DOHH2 (cell line): ENCODE data around the gene FBXL13.

Source experiments
- H3F3A ChIP-seq: fragments of 200-600 bp; sonication (generic), shearing (Covaris generic); 2 replicates; pipeline ENCODE4 v1.6.0; 2016; ENCODE audit warnings: antibody characterized with exemption, mild to moderate bottlenecking; ENCODE audit not compliant: control insufficient read depth, insufficient read depth
- H3K27ac ChIP-seq: fragments of 200-600 bp; sonication (generic); 2 replicates; pipeline ENCODE4 v1.5.1; 2014; ENCODE audit warnings: low read depth, mild to moderate bottlenecking, low read length, moderate library complexity
- H3K27me3 ChIP-seq: fragments of 200-600 bp; sonication (generic); 2 replicates; pipeline ENCODE4 v1.6.1; 2014; ENCODE audit warnings: mild to moderate bottlenecking, low read length, mixed read lengths; ENCODE audit not compliant: control insufficient read depth
- H3K36me3 ChIP-seq: fragments of 200-600 bp; sonication (generic); 2 replicates; pipeline ENCODE4 v1.6.1; 2014; ENCODE audit warnings: mild to moderate bottlenecking, low read length, moderate library complexity, mixed read lengths; ENCODE audit not compliant: control insufficient read depth
- H3K4me1 ChIP-seq: fragments of 200-600 bp; sonication (generic); 2 replicates; pipeline ENCODE4 v1.6.1; 2014; ENCODE audit warnings: mild to moderate bottlenecking, low read length, mixed read lengths; ENCODE audit not compliant: control insufficient read depth
- H3K4me2 ChIP-seq: fragments of 200-600 bp; sonication (generic); 2 replicates; pipeline ENCODE4 v1.6.0; 2014; ENCODE audit warnings: mild to moderate bottlenecking, low read length, moderate library complexity
- H3K4me3 ChIP-seq: fragments of 200-600 bp; sonication (generic); 2 replicates; pipeline ENCODE4 v1.5.1; 2014; ENCODE audit warnings: mild to moderate bottlenecking, low read length, mixed read lengths
- H3K79me2 ChIP-seq: fragments of 200-600 bp; sonication (generic); 2 replicates; pipeline ENCODE4 v1.6.1; 2014; ENCODE audit warnings: mild to moderate bottlenecking, low read length, mixed read lengths; ENCODE audit not compliant: control insufficient read depth
- H3K9me2 ChIP-seq: fragments of 200-600 bp; sonication (generic); replicated peaks from 2 replicates; pipeline ENCODE4 v1.6.1; 2014; ENCODE audit warnings: mild to moderate bottlenecking, low read length, mixed read lengths; ENCODE audit not compliant: control insufficient read depth
- H3K9me3 ChIP-seq: fragments of 200-600 bp; sonication (generic); 2 replicates; pipeline ENCODE4 v1.6.1; 2014; ENCODE audit warnings: antibody characterized with exemption, low read length, mixed read lengths; ENCODE audit not compliant: control insufficient read depth, insufficient read depth
- H4K20me1 ChIP-seq: fragments of 200-600 bp; sonication (generic); 2 replicates; pipeline ENCODE4 v1.6.0; 2014; ENCODE audit warnings: low read depth, mild to moderate bottlenecking, antibody characterized with exemption, low read length, moderate library complexity; ENCODE audit not compliant: control insufficient read depth, insufficient read depth
- CTCF ChIP-seq: fragments of 200-600 bp; sonication (generic); IDR thresholded peaks from one replicate; pipeline ENCODE4 v1.5.1; 2014; ENCODE audit warnings: antibody characterized with exemption, mild to moderate bottlenecking, low read depth, low read length; ENCODE audit not compliant: poor library complexity, severe bottlenecking
- EZH2phosphoT487 ChIP-seq: fragments of 200-600 bp; sonication (generic); IDR thresholded peaks from 2 replicates; pipeline ENCODE4 v1.6.1; 2017; ENCODE audit warnings: borderline replicate concordance, mild to moderate bottlenecking, antibody characterized with exemption, low read length, moderate library complexity, mixed read lengths

The FBXL13 gene

GRCh38 chr7:103077318-103077717 is 2.7 kb upstream of the FBXL13 start:
- Histone ChIP-seq H3K27ac (no peak overlapping the region), H3K27me3 (no peaks in the 10 kb centered on the region), H3K4me1 (peaks cover 48% of the 10 kb centered on the region), H3K79me2 (peaks cover 66% of the 10 kb centered on the region), H3K9me3 (no peaks in the 10 kb centered on the region), H4K20me1 (no peaks in the 10 kb centered on the region; the same call in 1 of the 2 replicates), H3K36me3 (peaks cover 44% of the 10 kb centered on the region), H3F3A (0 out of 2 replicates have a peak, but pooled peaks cover 6% of the 10 kb centered on the region), H3K4me3 (no peak overlapping the region), H3K9me2 (no peaks in the 10 kb centered on the region), H3K4me2 (no peak overlapping the region)
- no peak for TF ChIP-seq CTCF
- TF ChIP-seq EZH2phosphoT487 = no peak

- H3K4me1 ChIP-seq = peaks cover 45% of the 10 kb centered on the region
- TF ChIP-seq CTCF (no peak), EZH2phosphoT487 (no peak)
- no peaks in the 10 kb centered on the region; the same call in 1 of the 2 replicates for H4K20me1 ChIP-seq
- H3F3A ChIP-seq = 0 out of 2 replicates have a peak, but pooled peaks cover 6% of the 10 kb centered on the region
- no peaks in the 10 kb centered on the region for H3K9me2 ChIP-seq
- H3K36me3 ChIP-seq = peaks cover 40% of the 10 kb centered on the region
- no peaks in the 10 kb centered on the region for H3K27me3 ChIP-seq
- no peaks in the 10 kb centered on the region for H3K9me3 ChIP-seq
- H3K4me3 ChIP-seq = no peak overlapping the region
- peaks cover 61% of the 10 kb centered on the region for H3K79me2 ChIP-seq
- H3K27ac ChIP-seq = no peak overlapping the region
- H3K4me2 ChIP-seq = peak overlapping the region; percentile 99
Observed at GRCh38 chr7:103076764-103077163, 2.2 kb upstream of the FBXL13 start.

- Histone ChIP-seq H3K27ac (peak overlapping the region; percentile 63), H3K9me3 (no peaks in the 10 kb centered on the region), H3K27me3 (no peaks in the 10 kb centered on the region), H3K79me2 (peaks cover 51% of the 10 kb centered on the region), H3K4me1 (peaks cover 42% of the 10 kb centered on the region), H4K20me1 (no peaks in the 10 kb centered on the region; the same call in 1 of the 2 replicates), H3K4me3 (peak overlapping the region; percentile 78), H3K36me3 (peaks cover 34% of the 10 kb centered on the region), H3K9me2 (no peaks in the 10 kb centered on the region), H3F3A (0 out of 2 replicates have a peak, but pooled peaks cover 6% of the 10 kb centered on the region), H3K4me2 (peak overlapping the region; percentile 99)
- peak; percentile 8 for TF ChIP-seq CTCF
- TF ChIP-seq EZH2phosphoT487 = no peak
Observed at GRCh38 chr7:103075337-103075918, 832 bp upstream of the FBXL13 start.
